Bronchial epithelial cell (primary cell): ENCODE results near the gene ACSL3. TPM values are rescaled to one million over a fixed set of nuclear protein-coding genes. Genes with fewer than 3 reads are reported as not detected.
A peak's percentile ranks its signal among the peaks of the same experiment; 100 is the strongest.

Experiments used
- DNase-seq: peaks from one replicate; pipeline ENCODE4 v3.0.0-alpha.2; 2010; ENCODE audit warnings: low read depth
- FAIRE-seq: peaks from 2 replicates; lab custom pipeline; 2011; peaks lifted over from hg19 to GRCh38; lab: Jason Lieb, UNC
- H3K27me3 ChIP-seq: 2 replicates; pipeline ENCODE4 v1.5.1; 2011; ENCODE audit warnings: low read length; ENCODE audit not compliant: control insufficient read depth, insufficient read depth
- H3K36me3 ChIP-seq: 2 replicates; pipeline ENCODE4 v1.5.1; 2011; ENCODE audit warnings: low read length; ENCODE audit not compliant: control insufficient read depth, insufficient read depth
- H3K4me3 ChIP-seq: 2 replicates; pipeline ENCODE4 v1.5.1; 2011; ENCODE audit warnings: mild to moderate bottlenecking, low read depth, low read length, control low read depth
- CTCF ChIP-seq: IDR thresholded peaks from 2 replicates; pipeline ENCODE4 v1.5.1; 2011; ENCODE audit warnings: mild to moderate bottlenecking, moderate library complexity, low read length, control low read depth, inconsistent platforms; ENCODE audit not compliant: insufficient read depth, severe bottlenecking
- total RNA-seq: library from RNA; depleted of rRNA; stranded (reverse); fragments of >200 nt; gene quantifications from 2 replicates; pipeline ENCODE4 v1.2.1, GENCODE V29; 2014

Gene ACSL3
- total RNA-seq, 1 donor from 2014 or later, result 269 TPM

DNA sequence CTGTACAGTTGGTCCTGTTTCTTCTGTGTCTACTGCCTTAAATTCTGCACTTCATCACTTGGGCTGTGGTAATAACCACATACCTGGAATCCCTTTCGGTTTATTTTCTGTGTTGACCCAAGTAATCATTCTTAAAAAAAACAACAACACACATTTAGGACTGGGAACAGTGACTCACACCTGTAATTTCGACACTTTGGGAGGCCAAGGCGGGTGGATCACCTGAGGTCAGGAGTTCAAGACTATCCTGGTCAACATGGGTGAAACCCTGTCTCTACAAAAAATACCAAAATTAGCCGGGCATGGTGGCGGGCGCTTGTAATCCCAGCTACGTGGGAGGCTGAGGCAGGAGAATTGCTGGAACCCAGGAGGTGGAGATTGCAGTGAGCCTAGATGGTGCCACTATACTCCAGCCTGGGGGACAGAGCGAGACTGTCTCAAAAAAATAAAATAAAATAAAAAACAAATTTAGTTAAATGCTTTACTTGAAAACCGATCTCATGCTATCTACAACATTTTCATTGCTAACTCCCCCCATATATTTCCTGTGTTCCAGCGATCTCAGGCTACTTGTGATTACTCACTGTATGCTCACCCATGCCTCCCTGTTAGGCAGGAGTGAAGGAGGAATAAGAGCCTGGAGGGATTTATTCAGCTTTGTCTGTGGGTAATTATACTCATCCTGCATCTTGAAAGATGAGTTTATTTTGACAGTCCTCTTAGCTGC, 18.2 kb downstream of the ACSL3 start:
- FAIRE-seq (no peak), DNase-seq (peak; percentile 93)
- Histone ChIP-seq H3K36me3 (no peaks in the 10 kb centered on the region), H3K27me3 (no peaks in the 10 kb centered on the region), H3K4me3 (no peak overlapping the region)
- no peak for TF ChIP-seq CTCF

DNA sequence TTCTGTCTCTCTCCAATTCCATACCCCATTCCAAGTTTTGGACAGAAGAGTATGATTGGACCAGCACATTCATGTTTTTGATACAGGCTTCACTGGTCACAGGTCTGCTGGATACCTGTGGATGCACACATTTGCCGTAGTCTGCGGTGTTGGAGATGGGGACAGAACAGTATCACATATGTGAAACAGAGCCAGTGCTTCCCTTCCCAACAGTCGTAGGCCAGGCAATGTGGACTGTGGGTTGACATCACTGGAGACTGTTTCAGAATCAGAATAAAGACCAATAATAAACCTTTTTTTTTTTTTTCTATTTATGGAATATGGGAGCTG, 18.7 kb downstream of the ACSL3 start:
- no peak for DNase-seq
- TF ChIP-seq CTCF, result no peak
- Histone ChIP-seq H3K4me3 (no peak overlapping the region), H3K36me3 (no peaks in the 10 kb centered on the region), H3K27me3 (no peaks in the 10 kb centered on the region)
- FAIRE-seq, result no peak

- TF ChIP-seq CTCF, result no peak
- Histone ChIP-seq H3K27me3 (no peaks in the 10 kb centered on the region), H3K36me3 (no peaks in the 10 kb centered on the region), H3K4me3 (no peak overlapping the region)
- no peak for FAIRE-seq
- peak; percentile 68 for DNase-seq
These were observed 21.7 kb downstream of the ACSL3 start for GRCh38 chr2:222882484-222882928.

DNA sequence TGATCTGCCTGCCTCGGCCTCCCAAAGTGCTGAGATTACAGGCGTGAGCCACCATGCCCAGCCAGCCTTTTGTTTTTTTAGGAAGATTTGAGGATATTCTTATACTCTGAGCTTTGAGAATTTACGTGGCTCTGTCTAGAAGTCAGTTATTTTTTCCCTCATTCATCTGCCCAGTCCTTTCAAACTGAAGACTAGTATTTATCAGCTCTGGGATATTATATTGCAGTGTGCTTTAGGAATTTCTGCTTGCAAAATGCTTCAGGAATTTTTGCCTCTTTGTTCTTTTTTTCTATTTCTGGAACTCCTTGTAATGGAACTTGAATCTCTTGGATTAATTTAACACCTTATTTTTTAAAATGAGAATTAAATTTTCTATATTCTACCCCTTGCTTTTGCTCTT, 22.6 kb downstream of the ACSL3 start:
- Histone ChIP-seq H3K27me3 (no peaks in the 10 kb centered on the region), H3K36me3 (no peaks in the 10 kb centered on the region), H3K4me3 (no peak overlapping the region)
- no peak for TF ChIP-seq CTCF
- FAIRE-seq (no peak), DNase-seq (no peak)

- no peak for FAIRE-seq
- H3K36me3 ChIP-seq, result no peaks in the 10 kb centered on the region
- DNase-seq, result no peak
- H3K4me3 ChIP-seq, result no peak overlapping the region
- no peaks in the 10 kb centered on the region for H3K27me3 ChIP-seq
- TF ChIP-seq CTCF, result no peak
These were observed 23.4 kb downstream of the ACSL3 start for GRCh38 chr2:222884114-222884771.
